DND-41 (cell line): Measurements from ENCODE around the gene NEK7.

Experiments used
- ATAC-seq: fragments of 200-7000 bp; cut with Tn5 transposase; 3 replicates; pipeline ENCODE4 v1.9.1; 2021; ENCODE audit warnings: low read depth; ENCODE audit not compliant: insufficient read depth
- DNase-seq: peaks from one replicate; pipeline ENCODE4 v3.0.0-alpha.2; 2020
- H2AFZ ChIP-seq: 2 replicates; pipeline ENCODE4 v1.6.0; 2012; ENCODE audit warnings: low read depth, low read length
- H3K27ac ChIP-seq: 2 replicates; pipeline ENCODE4 v1.5.1; 2012; ENCODE audit warnings: low read length, inconsistent platforms
- H3K27me3 ChIP-seq: fragments of 200-600 bp; sonication (generic); 2 replicates; pipeline ENCODE4 v1.6.0; 2012; ENCODE audit warnings: low read length, mild to moderate bottlenecking, inconsistent platforms; ENCODE audit not compliant: insufficient read depth, poor library complexity
- H3K36me3 ChIP-seq: 2 replicates; pipeline ENCODE4 v1.5.1; 2012; ENCODE audit warnings: low read length, inconsistent platforms; ENCODE audit not compliant: insufficient read depth
- H3K4me1 ChIP-seq: 2 replicates; pipeline ENCODE4 v1.5.1; 2012; ENCODE audit warnings: mild to moderate bottlenecking, low read length; ENCODE audit not compliant: insufficient read depth
- H3K4me2 ChIP-seq: 2 replicates; pipeline ENCODE4 v1.6.0; 2012; ENCODE audit warnings: mild to moderate bottlenecking, moderate library complexity, low read length, inconsistent platforms; ENCODE audit not compliant: insufficient read depth
- H3K4me3 ChIP-seq, 2 experiments: fragments of 200-600 bp in 1 of 2; shearing (Covaris generic) in 1 of 2; 2 replicates each; pipeline ENCODE4 v1.5.1; 2012 to 2016; ENCODE audit warnings: inconsistent platforms in 2 of 2, low read length in 2 of 2, mild to moderate bottlenecking in 2 of 2, low read depth in 1 of 2, moderate library complexity in 1 of 2
- H3K79me2 ChIP-seq: 2 replicates; pipeline ENCODE4 v1.6.0; 2012; ENCODE audit warnings: low read length, inconsistent platforms; ENCODE audit not compliant: insufficient read depth
- H3K9ac ChIP-seq: 2 replicates; pipeline ENCODE4 v1.6.0; 2012; ENCODE audit warnings: low read depth, mild to moderate bottlenecking, inconsistent platforms, low read length, moderate library complexity
- H3K9me3 ChIP-seq: 2 replicates; pipeline ENCODE4 v1.5.1; 2012; ENCODE audit warnings: low read length, moderate library complexity, mild to moderate bottlenecking, inconsistent platforms; ENCODE audit not compliant: insufficient read depth, severe bottlenecking
- H4K20me1 ChIP-seq: 2 replicates; pipeline ENCODE4 v1.6.0; 2012; ENCODE audit warnings: low read length; ENCODE audit not compliant: insufficient read depth
- EZH2 ChIP-seq: IDR thresholded peaks from 3 replicates; pipeline ENCODE4 v1.6.1; 2012; ENCODE audit warnings: borderline replicate concordance, low read depth, mild to moderate bottlenecking, moderate library complexity, low read length, inconsistent platforms; ENCODE audit not compliant: severe bottlenecking
- TF ChIP-seq, protein P1 (sequence below): IDR thresholded peaks from 2 replicates; pipeline ENCODE4 v1.5.1; 2012; ENCODE audit warnings: borderline replicate concordance, low read length, moderate library complexity, mild to moderate bottlenecking; ENCODE audit not compliant: poor library complexity, severe bottlenecking; ENCODE audit errors: extremely low read depth

NEK7 gene

DNA sequence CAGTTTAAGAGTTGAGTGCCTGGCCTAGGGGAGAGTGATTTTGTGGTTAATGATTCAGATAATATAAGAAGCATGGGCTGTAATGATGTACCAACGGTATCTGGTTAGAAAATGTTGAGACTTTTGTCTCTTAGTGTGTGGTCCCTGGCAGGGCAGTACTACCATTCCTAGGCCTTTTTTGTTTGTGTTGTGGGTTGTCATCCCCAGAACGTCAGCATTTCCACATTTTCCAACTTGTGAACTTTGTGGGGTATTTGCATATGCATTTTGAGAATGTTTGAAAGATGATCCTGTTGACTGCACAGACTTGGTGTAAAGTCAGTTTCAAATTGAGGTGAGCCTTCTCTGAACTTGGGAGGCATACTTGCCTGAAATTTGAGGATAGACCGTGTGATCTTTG, 11.4 kb downstream of the NEK7 start:
- no peaks in the 10 kb centered on the region for H3K27me3 ChIP-seq
- ATAC-seq (no peak), DNase-seq (no peak)
- peaks cover 90% of the 10 kb centered on the region for H3K4me1 ChIP-seq
- no peak overlapping the region for H2AFZ ChIP-seq
- H4K20me1 ChIP-seq, result peaks cover 45% of the 10 kb centered on the region
- no peak overlapping the region for H3K4me2 ChIP-seq
- H3K4me3 ChIP-seq, result no peak overlapping the region
- TF ChIP-seq EZH2, result no peak
- TF ChIP-seq, protein P1, sequence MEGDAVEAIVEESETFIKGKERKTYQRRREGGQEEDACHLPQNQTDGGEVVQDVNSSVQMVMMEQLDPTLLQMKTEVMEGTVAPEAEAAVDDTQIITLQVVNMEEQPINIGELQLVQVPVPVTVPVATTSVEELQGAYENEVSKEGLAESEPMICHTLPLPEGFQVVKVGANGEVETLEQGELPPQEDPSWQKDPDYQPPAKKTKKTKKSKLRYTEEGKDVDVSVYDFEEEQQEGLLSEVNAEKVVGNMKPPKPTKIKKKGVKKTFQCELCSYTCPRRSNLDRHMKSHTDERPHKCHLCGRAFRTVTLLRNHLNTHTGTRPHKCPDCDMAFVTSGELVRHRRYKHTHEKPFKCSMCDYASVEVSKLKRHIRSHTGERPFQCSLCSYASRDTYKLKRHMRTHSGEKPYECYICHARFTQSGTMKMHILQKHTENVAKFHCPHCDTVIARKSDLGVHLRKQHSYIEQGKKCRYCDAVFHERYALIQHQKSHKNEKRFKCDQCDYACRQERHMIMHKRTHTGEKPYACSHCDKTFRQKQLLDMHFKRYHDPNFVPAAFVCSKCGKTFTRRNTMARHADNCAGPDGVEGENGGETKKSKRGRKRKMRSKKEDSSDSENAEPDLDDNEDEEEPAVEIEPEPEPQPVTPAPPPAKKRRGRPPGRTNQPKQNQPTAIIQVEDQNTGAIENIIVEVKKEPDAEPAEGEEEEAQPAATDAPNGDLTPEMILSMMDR, result no peak
- peaks cover 100% of the 10 kb centered on the region for H3K79me2 ChIP-seq
- no peaks in the 10 kb centered on the region for H3K9me3 ChIP-seq
- no peaks in the 10 kb centered on the region for H3K36me3 ChIP-seq
- peak overlapping the region; percentile 62 for H3K27ac ChIP-seq
- no peak overlapping the region for H3K9ac ChIP-seq

DNA sequence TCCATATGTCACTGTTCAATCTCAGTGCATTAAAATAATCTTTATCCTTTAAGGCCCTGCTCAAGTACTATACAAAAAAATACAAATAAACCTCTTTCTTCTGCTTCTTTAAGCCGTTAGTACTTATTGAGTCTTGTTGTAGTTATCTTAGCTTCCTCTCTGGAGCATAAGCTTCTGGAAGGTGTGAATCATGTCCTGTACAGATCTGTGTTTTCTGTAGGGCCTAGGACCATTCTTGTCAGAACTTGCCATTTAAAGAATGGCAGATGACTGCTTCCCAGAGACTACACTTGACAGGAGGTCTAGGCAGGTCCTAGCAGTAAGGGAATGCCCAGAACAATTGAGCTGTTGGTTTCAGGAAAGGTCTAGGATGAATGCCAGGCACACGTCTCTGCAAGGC, 12.9 kb downstream of the NEK7 start:
- TF ChIP-seq, protein P1, result no peak
- TF ChIP-seq EZH2, result no peak
- Histone ChIP-seq H3K36me3 (no peaks in the 10 kb centered on the region), H3K4me2 (peak overlapping the region; percentile 14; the same call in 1 of the 2 replicates), H3K4me3 (no peak overlapping the region), H3K79me2 (peaks cover 100% of the 10 kb centered on the region), H3K9me3 (no peaks in the 10 kb centered on the region), H3K27me3 (no peaks in the 10 kb centered on the region), H3K4me1 (peaks cover 95% of the 10 kb centered on the region), H3K27ac (peak overlapping the region; percentile 52), H3K9ac (no peak overlapping the region), H4K20me1 (peaks cover 36% of the 10 kb centered on the region), H2AFZ (no peak overlapping the region)
- ATAC-seq, result no peak
- DNase-seq, result no peak

DNA sequence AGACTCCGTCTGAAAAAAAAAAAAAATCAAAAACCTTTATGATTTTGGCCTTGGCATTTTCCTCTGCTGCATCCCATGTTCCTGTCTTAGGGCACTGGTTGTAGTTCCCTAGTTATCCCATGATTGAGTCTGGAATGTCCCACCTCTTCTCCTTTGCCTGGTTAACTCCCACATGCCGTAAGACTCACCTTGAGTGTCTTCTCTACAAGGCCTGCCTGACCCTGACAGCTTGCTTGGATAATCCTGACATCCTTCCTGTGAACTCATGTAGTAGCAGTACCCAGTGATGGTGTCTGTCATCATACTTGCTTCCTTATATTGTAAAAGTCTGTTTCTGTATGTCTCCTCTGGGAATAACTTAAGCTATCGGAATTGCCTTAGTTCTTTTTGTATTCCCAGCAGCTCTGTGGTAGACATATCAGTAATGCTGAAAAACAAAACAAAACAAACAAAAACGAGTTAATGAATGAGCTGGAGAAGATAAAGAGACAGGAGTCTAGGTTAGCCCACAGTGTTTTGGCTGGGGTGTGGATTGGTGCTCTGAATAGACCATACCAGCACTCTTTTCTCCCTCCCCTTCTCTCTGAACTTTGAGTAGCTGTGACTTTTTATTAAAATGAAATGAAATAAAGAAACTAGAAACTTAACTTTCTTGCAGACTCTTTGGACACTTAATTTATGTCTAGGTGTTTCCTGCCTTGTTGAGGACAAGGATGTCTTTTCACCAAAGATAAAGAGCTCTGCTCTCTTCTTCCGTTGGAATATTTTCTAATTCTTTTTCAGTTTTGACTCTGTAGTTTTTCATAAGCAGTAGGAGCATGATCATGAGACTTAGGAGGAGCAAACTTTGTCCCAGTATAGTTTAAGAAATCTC, 15.1 kb downstream of the NEK7 start:
- H2AFZ ChIP-seq, result no peak overlapping the region
- H3K4me2 ChIP-seq, result no peak overlapping the region; the same call in 1 of the 2 replicates
- H3K4me1 ChIP-seq, result peaks cover 95% of the 10 kb centered on the region

More for the DNA sequence above, 15.1 kb downstream of the NEK7 start:
- Histone ChIP-seq H3K9me3 (no peaks in the 10 kb centered on the region), H3K27me3 (no peaks in the 10 kb centered on the region), H4K20me1 (peaks cover 29% of the 10 kb centered on the region), H3K79me2 (peaks cover 100% of the 10 kb centered on the region), H3K27ac (peak overlapping the region; percentile 48), H3K9ac (no peak overlapping the region), H3K4me3 (no peak overlapping the region), H3K36me3 (no peaks in the 10 kb centered on the region)
- peak; percentile 10; the same call in 1 of the 3 replicates for ATAC-seq
- no peak for TF ChIP-seq EZH2
- TF ChIP-seq, protein P1, result no peak
- no peak for DNase-seq
